Adipocyte (in vitro differentiated cells): ENCODE measurements around the gene KSR2.
"Not testable (repeated sequence)": the region's sequence is repeated elsewhere in the genome, so short reads cannot be mapped to it uniquely, and the experiment has no call there.

ENCODE experiments used
- DNase-seq: peaks from one replicate; pipeline ENCODE4 v3.0.0-alpha.2; 2015; ENCODE audit warnings: low read depth
- H3K27me3 ChIP-seq: replicated peaks from 2 replicates; pipeline ENCODE4 v1.7.0; 2013; ENCODE audit warnings: mild to moderate bottlenecking, low read length, moderate library complexity; ENCODE audit not compliant: control insufficient read depth, insufficient read depth
- H3K36me3 ChIP-seq: 2 replicates; pipeline ENCODE4 v1.7.0; 2013; ENCODE audit warnings: low read length, mild to moderate bottlenecking, moderate library complexity; ENCODE audit not compliant: control insufficient read depth, insufficient read depth, severe bottlenecking
- H3K4me1 ChIP-seq: 2 replicates; pipeline ENCODE4 v1.7.0; 2013; ENCODE audit warnings: mild to moderate bottlenecking, low read length, moderate library complexity; ENCODE audit not compliant: control insufficient read depth, insufficient read depth
- H3K4me3 ChIP-seq: 2 replicates; pipeline ENCODE4 v1.7.0; 2013; ENCODE audit warnings: mild to moderate bottlenecking, low read length, moderate library complexity
- H3K9ac ChIP-seq: 2 replicates; pipeline ENCODE4 v1.7.0; 2013; ENCODE audit warnings: mild to moderate bottlenecking, low read length, moderate library complexity
- H3K9me3 ChIP-seq: 2 replicates; pipeline ENCODE4 v1.7.0; 2013; ENCODE audit warnings: mild to moderate bottlenecking, low read length, moderate library complexity; ENCODE audit not compliant: control insufficient read depth

Gene KSR2

DNA sequence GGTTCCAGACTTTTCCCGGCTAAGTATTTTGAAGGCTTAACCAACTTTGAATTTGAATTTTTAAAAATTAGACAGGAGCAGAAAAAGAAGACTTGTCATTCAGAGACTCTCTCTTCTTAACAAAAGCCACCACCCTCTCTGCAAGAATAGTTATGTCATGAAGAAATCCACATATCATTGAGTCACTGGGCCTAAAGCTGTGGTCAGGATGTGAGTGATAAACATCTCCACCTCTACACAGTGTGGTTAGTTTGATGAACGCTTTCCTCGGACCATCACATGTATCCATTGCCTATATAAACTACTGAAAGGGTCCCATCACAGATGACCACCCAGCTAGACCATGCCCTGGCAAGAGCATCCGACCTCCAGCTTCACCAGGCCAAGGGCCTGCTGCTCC, 226.1 kb downstream of the KSR2 start:
- Histone ChIP-seq H3K4me3 (no peak overlapping the region), H3K27me3 (no peaks in the 10 kb centered on the region), H3K4me1 (no peaks in the 10 kb centered on the region), H3K9ac (no peak overlapping the region), H3K9me3 (peaks cover 4% of the 10 kb centered on the region), H3K36me3 (no peaks in the 10 kb centered on the region)
- DNase-seq: no peak

DNA sequence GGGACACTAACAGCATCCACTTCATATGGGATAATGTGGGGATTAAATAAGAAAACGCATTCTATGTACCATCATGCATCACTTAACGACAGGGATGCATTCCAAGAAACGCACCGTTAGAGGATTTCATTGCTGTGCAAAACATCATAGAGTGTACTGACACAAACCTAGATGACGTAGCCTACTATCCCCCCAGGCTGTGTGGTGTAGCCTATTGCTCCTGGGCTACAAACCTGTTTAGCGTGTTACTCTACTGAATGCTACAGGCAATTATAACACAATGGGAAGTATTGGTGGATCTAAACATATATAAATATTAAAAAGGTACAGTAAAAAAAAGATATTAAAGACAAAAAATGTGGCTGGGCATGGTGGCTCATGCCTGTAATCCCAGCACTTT, 230.6 kb downstream of the KSR2 start:
- Histone ChIP-seq H3K9ac (no peak overlapping the region), H3K9me3 (peaks cover 4% of the 10 kb centered on the region), H3K4me1 (no peaks in the 10 kb centered on the region), H3K4me3 (no peak overlapping the region), H3K36me3 (no peaks in the 10 kb centered on the region), H3K27me3 (no peaks in the 10 kb centered on the region)
- no peak for DNase-seq

DNA sequence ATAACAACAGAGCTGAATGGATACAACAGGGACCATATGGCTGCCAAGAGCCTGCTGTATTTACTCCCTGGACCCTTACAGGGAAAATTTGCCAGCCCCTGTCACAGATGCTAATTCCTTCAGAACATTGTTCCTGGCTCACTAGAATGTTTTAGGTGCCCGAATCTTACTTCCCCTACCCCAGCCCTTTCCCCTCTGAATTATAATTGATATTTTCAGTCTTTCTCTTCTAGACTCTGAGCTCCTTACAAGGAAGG, 235.3 kb downstream of the KSR2 start:
- DNase-seq: no peak
- Histone ChIP-seq H3K36me3 (no peaks in the 10 kb centered on the region), H3K4me3 (no peak overlapping the region), H3K9ac (no peak overlapping the region), H3K27me3 (no peaks in the 10 kb centered on the region), H3K9me3 (no peaks in the 10 kb centered on the region), H3K4me1 (no peaks in the 10 kb centered on the region)

DNA sequence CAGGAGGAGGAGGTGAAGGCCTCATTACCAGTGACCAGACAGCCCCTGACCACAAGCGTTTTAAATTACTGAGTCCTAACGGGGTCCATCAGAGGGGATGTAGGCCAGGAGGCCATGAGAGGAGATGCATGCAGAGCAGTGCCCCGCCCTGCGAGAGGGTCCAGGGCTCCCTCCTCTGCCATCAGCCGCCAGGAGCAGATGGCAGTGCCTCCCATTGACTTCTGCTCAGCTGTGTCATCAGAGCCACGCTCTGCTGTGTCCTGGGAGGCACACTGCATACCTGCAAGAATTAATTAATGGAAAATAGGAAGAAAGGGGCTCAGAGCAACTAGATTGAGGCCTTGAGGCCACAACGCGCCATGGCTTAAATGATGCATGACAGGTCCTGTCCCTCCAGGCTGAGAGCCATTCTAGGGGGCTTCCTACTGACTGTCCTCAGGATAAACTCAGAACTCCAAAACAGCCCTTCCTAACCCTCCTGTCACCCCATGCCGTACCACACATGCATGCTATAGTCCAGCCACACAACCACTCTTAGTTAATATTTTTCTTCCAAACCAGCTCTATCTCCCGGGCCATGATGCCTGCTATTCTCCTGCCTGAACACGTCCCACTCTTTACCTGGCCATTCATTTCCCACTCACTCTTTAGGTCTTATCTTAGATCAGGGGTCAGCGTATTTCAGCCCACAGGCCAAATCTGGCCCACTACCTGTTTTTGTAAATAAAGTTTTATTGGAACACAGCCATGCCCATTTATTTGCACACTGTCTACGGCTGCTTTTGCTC, 235.8 kb downstream of the KSR2 start:
- Histone ChIP-seq H3K9ac (no peak overlapping the region), H3K4me1 (no peaks in the 10 kb centered on the region), H3K4me3 (no peak overlapping the region), H3K36me3 (no peaks in the 10 kb centered on the region), H3K9me3 (no peaks in the 10 kb centered on the region), H3K27me3 (peaks cover under 1% of the 10 kb centered on the region)
- no peak for DNase-seq

DNA sequence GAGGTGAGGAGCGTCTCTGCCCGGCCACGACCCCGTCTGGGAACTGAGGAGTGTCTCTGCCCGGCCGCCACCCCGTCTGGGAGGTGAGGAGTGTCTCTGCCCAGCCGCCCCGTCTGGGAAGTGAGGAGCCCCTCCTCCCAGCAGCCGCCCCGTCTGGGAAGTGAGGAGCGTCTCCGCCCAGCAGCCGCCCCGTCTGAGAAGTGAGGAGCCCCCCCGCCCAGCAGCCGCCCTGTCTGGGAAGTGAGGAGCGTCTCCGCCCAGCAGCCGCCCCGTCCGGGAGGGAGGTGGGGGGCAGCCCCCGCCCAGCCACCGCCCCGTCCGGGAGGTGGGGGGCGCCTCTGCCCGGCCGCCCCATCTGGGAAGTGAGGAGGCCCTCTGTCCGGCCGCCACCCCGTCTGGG, 237.7 kb downstream of the KSR2 start:
- H3K36me3 ChIP-seq, H3K27me3 ChIP-seq, H3K4me1 ChIP-seq, H3K9me3 ChIP-seq, H3K9ac ChIP-seq, H3K4me3 ChIP-seq, DNase-seq: not testable (repeated sequence)

DNA sequence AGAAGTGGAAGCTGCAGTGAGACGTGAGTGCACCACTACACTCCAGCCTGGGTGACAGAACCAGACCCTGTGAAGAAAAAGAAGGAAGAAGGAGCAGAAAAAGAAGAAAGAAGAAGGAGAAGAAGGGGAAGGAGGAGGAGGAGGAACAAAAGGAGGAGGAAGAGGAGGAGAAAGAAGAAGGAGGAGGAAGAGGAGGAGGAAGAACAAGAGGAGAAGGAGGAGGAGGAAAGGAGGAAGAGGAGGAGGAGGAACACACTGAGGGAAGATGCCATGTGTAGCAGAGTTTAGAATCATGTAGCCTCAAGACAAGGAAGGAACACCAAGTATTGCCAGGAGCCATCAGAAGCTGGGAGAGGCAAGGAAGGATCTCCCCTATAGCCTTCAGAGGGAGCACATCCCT, 241.5 kb downstream of the KSR2 start:
- DNase-seq: no peak
- Histone ChIP-seq H3K4me3 (no peak overlapping the region), H3K9me3 (no peaks in the 10 kb centered on the region), H3K4me1 (no peaks in the 10 kb centered on the region), H3K9ac (no peak overlapping the region), H3K36me3 (no peaks in the 10 kb centered on the region), H3K27me3 (peaks cover 4% of the 10 kb centered on the region)

DNA sequence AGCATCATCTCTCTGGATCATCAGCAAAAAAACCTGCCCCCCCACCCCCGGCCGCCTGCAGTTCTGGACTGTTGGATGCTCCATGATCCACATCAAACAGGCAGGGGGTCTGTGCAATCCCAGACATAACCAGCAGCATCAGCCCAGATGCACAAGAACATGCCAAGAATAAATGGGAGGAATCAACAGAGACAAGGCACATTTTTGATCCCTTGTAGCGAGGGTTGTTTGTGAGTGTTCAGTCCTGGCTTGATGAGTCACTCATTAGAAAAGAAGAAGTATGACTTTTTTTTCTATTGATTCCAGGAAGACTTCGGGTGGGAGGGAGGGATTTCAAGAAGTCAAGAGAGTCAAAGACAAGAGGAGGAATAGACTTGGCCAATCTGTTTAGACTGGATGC, 244.2 kb downstream of the KSR2 start:
- no peak overlapping the region for H3K9ac ChIP-seq
- H3K27me3 ChIP-seq: peaks cover 4% of the 10 kb centered on the region

DNA sequence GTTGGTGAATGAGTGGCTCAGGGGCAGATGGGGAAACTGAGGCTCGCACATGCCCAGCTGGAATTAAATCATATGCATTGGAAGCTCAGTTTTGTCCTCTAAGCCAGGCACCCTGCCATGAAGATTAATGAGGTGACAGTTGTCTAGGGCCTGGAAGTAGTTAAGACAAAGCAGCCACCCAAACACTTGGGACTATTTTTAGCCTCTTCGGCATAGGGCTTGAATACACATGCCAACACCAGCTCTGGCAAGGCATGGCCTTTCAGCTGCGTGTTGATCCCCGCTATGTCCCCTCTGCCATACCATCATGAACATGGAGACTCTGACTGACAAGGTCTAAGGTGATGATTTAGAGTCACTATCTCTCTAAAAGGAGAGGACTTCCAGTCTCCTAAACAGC, 250.2 kb downstream of the KSR2 start:
- no peak overlapping the region for H3K4me3 ChIP-seq
- H3K27me3 ChIP-seq: peaks cover 2% of the 10 kb centered on the region
- H3K36me3 ChIP-seq: no peaks in the 10 kb centered on the region
- H3K4me1 ChIP-seq: no peaks in the 10 kb centered on the region
- H3K9me3 ChIP-seq: peaks cover 8% of the 10 kb centered on the region
- no peak overlapping the region for H3K9ac ChIP-seq
- DNase-seq: no peak

More for the DNA sequence above, 244.2 kb downstream of the KSR2 start:
- Histone ChIP-seq H3K4me1 (no peaks in the 10 kb centered on the region), H3K9me3 (no peaks in the 10 kb centered on the region), H3K36me3 (no peaks in the 10 kb centered on the region), H3K4me3 (no peak overlapping the region)
- no peak for DNase-seq

DNA sequence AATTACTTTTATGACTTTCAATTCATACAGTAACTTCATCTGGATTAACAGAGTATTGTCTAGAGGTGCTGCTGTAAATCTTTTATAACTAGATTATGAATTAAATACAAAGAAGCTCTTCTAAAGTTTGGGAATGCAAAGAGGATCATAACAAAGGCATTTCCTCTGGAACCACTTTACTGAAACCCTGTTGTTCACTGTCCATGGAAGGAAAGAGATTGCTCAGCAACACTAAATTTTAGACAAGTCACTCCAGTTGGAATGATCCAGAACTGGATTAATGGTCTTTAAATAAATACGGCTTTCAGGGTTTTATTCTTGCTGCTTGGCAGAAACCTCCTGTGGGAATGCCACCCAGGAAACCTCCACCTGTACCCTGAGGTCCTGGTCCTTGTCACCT, 250.6 kb downstream of the KSR2 start:
- Histone ChIP-seq H3K9me3 (peaks cover 8% of the 10 kb centered on the region), H3K27me3 (peaks cover 6% of the 10 kb centered on the region), H3K4me3 (no peak overlapping the region), H3K9ac (no peak overlapping the region), H3K4me1 (no peaks in the 10 kb centered on the region), H3K36me3 (no peaks in the 10 kb centered on the region)
- no peak for DNase-seq

DNA sequence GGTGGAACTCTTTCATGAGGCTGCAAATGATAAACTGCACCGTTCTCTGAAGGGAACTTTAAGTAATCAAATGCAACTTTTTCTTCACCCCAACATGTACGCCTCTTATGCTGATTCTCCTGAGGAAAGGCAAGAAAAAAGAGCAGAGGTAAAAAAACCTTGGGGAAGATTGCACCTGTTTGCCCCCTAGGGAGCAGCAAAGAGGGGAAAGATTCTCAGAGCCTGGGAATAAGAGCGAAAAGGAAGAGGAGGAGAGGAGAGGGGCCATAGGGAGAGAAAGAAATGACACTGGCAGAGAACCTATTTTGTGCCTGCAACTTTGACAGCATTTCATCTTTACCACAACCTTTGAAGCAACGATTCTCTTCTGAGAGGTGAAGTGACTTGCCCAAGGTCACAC, 254.6 kb downstream of the KSR2 start:
- Histone ChIP-seq H3K9ac (no peak overlapping the region), H3K27me3 (peaks cover 22% of the 10 kb centered on the region), H3K9me3 (peaks cover 8% of the 10 kb centered on the region), H3K36me3 (no peaks in the 10 kb centered on the region), H3K4me1 (no peaks in the 10 kb centered on the region), H3K4me3 (no peak overlapping the region)
- no peak for DNase-seq

DNA sequence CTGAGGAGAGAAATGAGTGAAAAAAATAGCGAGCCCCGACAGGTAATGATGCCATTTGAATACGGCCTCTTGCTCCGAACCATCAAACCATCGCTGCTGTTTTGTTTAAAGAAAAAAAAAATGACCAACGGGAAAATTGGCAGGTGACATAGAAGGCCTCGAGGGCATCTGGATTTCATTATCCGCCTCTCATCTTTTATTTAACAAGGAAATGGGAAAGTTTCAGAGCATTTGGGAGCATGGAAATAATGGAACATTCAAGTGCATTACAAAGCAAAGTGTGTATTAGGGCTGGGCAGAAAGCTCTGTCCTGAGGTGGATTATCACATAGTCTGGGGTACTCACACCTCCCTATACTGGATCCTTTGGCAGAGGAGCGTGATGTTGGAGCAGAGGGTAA, 258.7 kb downstream of the KSR2 start:
- no peaks in the 10 kb centered on the region for H3K36me3 ChIP-seq
- no peak overlapping the region for H3K9ac ChIP-seq
- H3K4me3 ChIP-seq: no peak overlapping the region
- no peaks in the 10 kb centered on the region for H3K4me1 ChIP-seq
- H3K27me3 ChIP-seq: peaks cover 22% of the 10 kb centered on the region
- no peaks in the 10 kb centered on the region for H3K9me3 ChIP-seq
- no peak for DNase-seq

DNA sequence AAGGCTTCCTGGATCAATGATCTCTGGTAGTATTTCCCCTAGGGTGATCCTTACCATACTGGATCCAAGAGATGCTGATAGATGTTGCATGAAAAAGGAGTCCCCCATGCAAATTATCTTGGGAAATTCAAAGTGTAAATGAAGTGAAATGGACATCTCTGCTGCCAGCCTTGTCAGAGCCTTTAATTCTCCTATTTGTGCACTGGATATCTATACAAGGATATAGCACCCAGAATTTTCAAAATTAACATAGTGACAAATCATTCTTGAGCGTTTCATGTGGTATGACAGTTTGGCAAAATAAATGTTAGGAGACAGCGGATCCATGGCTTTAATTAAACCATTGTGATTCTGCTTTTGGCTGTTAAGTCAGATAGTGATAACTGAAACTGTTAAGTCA, 260.9 kb downstream of the KSR2 start:
- no peaks in the 10 kb centered on the region for H3K36me3 ChIP-seq
- no peak overlapping the region for H3K9ac ChIP-seq
- no peaks in the 10 kb centered on the region for H3K9me3 ChIP-seq
- no peak for DNase-seq
- no peak overlapping the region for H3K4me3 ChIP-seq
- peaks cover 24% of the 10 kb centered on the region for H3K27me3 ChIP-seq
- no peaks in the 10 kb centered on the region for H3K4me1 ChIP-seq
